GM21423 (cell line): ENCODE results near the gene ANKS1B.

Experiments
- ATAC-seq: cut with Tn5 transposase; IDR thresholded peaks from one replicate; pipeline ENCODE4 v1.9.1; 2021; ENCODE audit warnings: mild to moderate bottlenecking, moderate library complexity; ENCODE audit not compliant: unreplicated experiment

Gene ANKS1B

GRCh38 chr12:99224237-99224636, 760.5 kb downstream of the ANKS1B start:
- ATAC-seq = no peak

DNA sequence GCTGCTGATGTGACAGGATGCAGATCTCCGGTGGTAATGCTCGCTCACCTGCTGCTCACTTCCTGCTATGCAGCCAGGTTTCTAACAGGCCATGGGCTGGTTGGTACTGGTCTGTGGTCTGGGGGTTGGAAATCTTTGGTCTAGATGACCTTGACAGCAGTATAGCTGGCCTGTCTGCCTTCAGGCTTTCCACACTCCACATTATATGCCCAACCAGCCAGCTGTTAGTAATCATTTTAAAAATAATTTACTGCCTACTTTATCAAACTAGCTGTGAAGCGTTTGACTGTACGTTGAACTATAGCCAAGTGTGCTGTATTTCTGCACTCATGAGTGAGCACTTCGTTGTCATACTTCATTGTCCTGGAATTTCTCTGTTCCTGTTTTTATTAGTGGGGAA, 761.2 kb downstream of the ANKS1B start:
- ATAC-seq = no peak

- no peak for ATAC-seq
Observed at GRCh38 chr12:99213047-99213446, 771.7 kb downstream of the ANKS1B start.

GRCh38 chr12:99212275-99212674, 772.5 kb downstream of the ANKS1B start:
- no peak for ATAC-seq

DNA sequence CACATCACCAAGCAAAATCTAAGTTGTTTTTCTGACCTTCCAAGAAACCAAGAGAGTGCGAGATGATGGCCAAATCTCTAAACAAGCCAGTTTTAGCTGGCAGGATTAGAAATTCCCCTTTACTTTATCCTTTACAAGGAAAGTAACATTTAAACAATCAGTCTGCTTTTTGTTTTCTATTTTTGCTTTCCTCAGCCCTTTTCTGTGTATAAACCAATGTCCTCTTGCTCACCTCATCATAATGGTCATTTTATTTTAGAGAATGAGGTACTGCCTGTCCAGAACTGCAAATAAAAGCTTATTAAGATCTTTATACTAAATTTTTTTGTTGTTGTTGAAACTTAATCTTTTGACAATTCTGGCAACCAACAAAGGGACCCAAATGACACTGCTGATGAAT, 779.6 kb downstream of the ANKS1B start:
- no peak for ATAC-seq

GRCh38 chr12:99201906-99202645, 782.7 kb downstream of the ANKS1B start:
- no peak for ATAC-seq

DNA sequence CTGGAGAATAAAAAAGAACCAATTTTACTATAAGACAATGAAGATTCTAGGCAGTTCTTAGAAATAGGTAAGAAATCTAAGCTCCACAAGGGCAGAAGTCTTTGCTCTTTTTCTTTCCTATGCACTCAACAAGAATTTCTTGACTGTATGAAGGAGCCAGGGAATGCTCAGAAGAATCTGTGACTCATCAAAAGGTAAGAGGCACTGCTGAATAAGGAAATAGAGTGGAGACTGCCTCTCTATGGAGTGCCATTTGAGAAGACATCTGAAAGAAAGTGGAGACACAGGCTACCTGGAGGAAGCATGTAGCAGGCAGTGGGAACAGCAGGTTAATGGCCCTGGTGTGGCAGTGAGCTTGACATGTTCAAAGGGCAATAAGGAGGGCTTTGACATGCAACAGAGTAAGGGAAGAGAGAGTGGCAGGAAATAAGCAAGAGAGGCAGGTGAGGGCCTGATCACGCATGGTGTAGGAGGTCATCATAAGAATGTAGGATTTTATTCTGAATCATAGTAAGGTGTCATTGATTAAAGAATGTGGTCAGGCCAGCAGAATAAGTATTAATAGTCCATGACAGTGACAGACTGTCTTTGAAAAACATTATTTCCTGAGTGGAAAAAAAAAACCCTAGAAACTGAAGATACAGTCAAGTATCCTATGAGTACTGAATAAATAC, 783.9 kb downstream of the ANKS1B start:
- no peak for ATAC-seq

DNA sequence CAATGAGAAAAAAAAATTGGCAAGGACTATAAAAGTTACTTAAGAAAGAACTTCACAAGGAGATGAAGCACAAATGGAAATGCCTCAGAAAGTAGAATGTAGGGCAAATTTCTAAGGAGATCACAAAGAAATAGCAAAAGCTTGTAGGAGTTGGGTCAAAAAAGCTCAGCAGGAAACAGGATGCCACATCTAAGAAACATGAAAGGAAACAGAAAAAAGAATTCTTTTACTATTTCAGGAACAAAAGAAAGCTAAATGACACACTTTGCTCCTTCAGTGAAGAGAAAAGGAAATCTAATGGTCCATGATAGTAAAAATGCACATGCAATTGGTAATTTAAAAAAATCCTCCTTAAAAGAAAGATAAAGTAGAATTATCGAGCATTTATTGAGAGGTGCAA, 789.3 kb downstream of the ANKS1B start:
- ATAC-seq = no peak

DNA sequence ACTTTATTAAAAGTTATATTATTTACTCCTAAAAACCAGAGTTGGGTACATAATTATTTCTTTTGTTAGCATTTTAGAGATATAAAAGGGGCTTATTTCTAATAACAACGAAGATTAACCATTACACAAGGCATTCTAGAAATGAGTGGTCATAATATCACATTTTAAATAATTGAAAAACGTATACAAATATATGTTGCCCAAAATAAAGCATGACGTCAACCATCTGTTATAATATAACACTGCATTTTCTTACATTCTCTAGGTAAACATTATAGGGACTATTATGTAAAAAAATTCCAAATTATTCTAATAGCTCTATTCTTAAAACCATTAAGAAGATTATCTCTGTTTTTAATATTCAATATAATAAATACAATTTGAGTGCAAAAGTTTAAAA, 792.2 kb downstream of the ANKS1B start:
- no peak for ATAC-seq

- no peak for ATAC-seq
Observed at GRCh38 chr12:99176871-99177270, 807.9 kb downstream of the ANKS1B start.

DNA sequence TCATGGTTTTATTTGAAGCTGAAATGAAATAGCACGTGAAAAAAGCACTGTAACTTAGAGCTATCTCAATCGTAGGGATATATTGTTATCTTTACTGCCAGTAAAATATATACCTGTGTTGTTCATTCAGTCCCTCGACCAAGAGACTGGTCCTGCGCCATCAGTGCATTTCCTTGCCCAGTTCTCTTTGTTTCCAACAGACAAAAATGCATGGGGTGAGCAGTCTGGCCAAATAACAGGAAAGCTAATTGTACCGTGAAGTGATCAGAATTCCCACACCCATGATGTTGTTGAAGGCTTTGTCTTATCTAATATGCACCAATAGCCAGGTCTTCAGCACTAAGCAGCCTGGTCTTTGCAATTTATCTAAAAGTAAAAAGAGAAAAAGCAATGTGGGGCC, 814.3 kb downstream of the ANKS1B start:
- ATAC-seq = no peak

- ATAC-seq = no peak
Observed at GRCh38 chr12:99170037-99170436, 814.7 kb downstream of the ANKS1B start.

DNA sequence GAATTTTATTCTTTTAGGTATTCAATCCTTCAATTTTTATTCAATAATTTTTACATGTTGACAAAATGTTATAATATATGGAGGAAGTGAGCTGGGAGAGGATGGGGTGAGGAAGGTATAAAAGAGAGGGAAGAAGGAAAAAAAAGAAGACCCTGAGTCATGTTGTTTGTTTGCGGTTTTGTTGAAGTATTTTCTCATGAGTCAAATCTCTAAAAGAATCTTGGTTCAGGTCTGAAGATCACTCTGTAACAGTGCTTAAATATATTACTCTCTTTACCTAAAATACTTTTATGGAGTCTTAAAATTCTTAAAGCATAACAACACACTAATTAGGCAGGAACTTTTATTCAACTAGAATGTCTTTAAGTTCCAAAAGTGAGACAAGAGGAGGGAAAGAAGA, 826.8 kb downstream of the ANKS1B start:
- ATAC-seq = no peak

GRCh38 chr12:99154983-99155336, 829.8 kb downstream of the ANKS1B start:
- no peak for ATAC-seq

DNA sequence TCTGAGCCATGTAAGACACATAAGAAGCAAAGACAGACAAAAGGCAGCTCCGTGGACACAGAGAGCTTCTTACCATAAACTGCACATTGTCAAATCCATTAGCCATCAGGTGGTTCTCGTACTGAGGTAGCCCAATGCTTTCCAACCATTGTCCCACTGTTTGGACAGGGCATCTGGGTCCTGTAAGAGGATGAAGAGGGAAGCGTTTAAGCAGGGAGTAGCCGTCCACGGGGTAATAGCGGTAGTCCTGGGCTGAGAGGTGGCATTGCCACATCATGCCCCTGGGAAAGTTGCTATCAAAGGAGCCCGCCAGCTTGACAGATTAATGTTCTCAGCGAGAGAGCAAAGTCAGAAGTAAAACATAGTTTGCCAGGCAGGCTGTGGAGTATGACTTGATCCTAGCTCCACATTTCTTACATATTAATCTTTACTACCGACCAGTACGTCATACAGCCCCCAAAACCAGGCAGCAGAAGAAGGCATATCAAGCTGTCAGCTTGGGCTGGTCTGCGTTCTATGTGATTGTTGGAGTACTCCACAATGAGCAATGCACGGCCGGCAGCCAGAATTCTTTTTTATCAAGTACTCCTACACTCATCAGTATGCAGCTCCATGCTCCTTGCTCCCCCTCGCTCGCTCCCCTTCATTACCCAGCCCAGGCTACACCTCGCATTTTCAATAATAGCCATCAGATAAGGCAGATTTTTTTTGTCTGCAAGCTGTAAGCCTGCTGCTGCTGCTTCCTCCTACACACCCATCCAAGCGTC, 830.3 kb downstream of the ANKS1B start:
- ATAC-seq = no peak

GRCh38 chr12:99153293-99153692, 831.4 kb downstream of the ANKS1B start:
- no peak for ATAC-seq

DNA sequence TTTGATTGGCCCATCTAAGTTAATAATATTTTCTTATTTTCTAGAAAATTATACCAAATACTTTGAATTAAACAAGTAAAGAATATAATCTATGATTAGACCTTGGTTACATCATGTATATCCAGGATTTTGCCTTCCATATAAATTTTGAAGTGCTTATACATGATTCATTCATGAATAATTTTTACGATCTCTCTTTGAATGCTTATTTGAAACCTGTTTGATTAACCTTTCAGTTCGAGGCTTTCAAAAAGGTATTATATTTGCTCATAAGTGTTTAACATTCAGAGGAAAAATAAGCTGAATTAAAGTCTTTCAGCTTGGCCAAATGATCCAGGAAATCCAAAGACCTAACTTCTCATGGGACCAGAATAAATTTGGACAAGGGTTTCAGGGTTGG, 832.4 kb downstream of the ANKS1B start:
- ATAC-seq = no peak

DNA sequence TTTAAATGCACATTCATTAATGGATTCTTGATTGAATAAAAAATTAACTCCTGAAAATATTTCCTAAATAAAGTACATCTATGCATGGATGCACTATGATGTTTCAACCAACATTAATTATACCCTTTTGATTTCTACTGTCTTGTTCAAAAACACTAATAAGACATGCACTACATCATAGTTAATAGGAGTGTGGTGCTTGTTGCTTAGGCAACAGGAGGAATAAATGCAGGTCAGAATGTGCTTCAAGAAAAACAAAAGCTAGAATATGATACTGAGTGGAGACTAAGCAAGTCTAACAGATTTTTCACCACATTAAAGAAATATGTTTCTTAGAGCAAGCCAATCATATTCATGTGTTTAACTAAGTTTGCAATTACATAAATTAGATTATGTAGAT, 833.0 kb downstream of the ANKS1B start:
- ATAC-seq = no peak

DNA sequence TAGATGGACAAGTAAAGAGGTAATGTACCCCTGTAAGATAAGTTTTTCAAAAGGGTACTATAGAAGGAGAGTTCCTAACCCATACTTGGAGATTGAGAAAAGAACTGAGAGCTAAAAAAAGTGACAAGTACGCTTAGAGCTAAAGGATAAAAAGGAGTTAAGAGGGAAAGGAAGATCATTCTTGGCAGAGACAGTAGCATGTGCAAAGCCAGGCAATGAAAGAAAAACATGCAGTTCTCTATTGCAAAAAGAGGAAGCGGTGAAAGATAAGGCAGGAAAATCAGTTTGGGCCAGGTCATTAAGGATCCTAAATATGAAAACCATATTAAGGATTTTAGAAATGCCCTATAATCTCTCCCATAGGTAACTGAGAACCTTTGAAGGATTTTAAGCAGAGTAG, 837.6 kb downstream of the ANKS1B start:
- no peak for ATAC-seq

DNA sequence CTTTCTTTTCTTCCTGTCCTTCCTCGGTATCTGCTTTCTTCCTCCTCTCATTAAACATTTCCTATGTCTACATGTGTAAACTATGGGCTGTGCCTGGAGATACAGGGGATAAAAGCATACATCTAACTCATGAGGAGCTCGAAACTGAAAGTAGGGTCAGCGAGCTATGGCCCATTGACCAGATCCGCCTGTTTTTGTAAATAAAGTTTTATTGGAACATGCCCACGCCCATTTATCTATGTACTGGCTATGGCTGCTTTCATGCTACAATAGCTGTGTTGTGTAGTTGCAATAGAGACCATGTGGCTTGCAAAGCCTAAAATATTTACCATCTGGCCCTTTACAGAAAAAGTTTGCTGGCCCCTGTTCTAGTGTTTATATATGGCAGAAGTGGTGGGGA, 838.0 kb downstream of the ANKS1B start:
- ATAC-seq = no peak

DNA sequence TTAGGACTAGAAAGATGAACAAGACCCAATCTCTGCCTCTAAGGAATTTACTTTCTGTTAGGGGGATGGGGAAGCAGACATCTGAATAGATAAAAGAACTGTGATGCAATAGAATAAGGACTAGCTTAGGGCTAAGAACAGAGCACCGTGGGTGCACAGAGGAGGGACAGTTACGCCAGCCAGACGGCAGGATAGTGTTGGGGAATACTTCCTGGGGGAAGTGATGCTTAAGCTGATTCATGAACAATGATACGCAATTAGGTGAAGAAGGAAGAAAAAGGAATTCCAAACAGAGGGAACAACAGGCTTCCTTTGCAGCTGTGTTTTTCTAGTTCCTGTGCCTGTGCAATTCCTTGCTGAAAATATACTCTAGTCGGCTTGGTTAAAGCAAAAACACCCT, 838.6 kb downstream of the ANKS1B start:
- ATAC-seq = no peak

DNA sequence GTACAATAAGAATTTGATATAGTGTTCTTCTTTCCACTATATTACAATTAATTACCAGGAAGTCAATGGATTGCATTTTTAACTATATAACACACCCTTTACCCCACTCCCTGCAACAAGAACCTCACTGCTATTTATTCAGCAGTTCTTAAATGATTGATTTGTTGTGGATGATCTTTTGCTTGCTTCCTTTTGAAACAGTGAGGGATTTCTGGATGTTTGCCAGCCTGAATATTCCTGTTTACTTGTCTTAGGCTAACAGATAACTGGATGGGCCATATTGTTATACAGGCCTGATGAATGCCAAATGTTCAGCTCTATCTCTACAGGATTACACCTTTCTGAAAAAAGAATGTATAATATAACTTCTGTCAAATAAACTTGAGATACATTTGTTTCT, 842.1 kb downstream of the ANKS1B start:
- ATAC-seq = no peak
